SK-N-DZ (cell line): Measurements from ENCODE around the gene ANKRD13B.
A peak's percentile ranks its signal among the peaks of the same experiment; 100 is the strongest.
"Not testable (repeated sequence)": the region's sequence is repeated elsewhere in the genome, so short reads cannot be mapped to it uniquely, and the experiment has no call there.

Experiments used
- DNase-seq: peaks from one replicate; pipeline ENCODE4 v3.0.0-alpha.2; 2015; ENCODE audit warnings: low spot score
- small RNA-seq, 2 experiments: library from RNA; depleted of rRNA; stranded (forward); fragments of <200 nt; gene quantifications; one replicate each; pipeline ENCODE3, GENCODE V24; 2014

Gene ANKRD13B

GRCh38 chr17:29642171-29642611, 49.3 kb downstream of the ANKRD13B start:
- DNase-seq, result peak; percentile 99

DNA sequence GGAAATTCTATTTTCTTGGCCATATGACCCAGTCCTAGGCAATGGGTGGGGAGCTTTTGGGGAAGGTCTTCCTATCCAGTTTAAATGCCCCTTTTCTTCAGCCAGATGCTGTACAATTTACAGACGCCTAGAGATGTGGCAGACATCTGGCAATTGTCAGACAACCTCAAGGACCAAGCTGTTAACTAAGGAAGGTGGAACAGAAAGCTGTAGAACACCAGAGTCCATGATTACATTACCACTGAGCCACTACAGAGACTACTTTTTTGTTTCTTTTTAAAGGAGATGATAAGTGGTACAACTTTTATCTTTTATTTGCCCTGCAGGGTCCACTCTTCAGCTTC, 50.9 kb downstream of the ANKRD13B start:
- peak; percentile 94 for DNase-seq

DNA sequence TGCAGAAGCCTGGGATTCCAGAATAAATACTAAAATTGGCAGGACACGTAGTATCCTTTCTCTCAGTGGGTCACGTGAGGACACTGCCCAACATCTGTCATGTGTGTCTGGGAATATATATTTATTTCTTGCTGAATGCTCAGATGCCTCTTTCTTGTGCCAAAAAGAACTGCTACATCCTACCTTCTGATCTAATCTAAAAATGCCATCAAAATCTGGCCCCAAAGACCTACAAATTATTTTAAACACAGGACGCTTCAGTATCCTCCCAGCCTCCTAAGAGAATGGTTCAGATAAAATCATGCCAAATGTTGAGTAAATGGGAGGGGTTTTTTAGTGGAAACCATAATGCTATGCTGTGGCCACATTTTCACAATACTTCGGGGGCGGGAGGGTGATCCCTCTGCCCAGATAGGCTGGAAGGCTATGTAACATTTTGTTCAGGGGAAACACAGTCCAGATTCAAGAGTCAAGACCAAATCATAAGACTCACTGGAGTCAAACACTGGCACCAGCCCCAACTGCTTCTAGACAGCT, 52.7 kb downstream of the ANKRD13B start:
- DNase-seq, result peak; percentile 68

- no peak for DNase-seq
Measured at GRCh38 chr17:29648005-29648404, 55.1 kb downstream of the ANKRD13B start.

GRCh38 chr17:29649359-29649758, 56.4 kb downstream of the ANKRD13B start:
- no peak for DNase-seq

DNA sequence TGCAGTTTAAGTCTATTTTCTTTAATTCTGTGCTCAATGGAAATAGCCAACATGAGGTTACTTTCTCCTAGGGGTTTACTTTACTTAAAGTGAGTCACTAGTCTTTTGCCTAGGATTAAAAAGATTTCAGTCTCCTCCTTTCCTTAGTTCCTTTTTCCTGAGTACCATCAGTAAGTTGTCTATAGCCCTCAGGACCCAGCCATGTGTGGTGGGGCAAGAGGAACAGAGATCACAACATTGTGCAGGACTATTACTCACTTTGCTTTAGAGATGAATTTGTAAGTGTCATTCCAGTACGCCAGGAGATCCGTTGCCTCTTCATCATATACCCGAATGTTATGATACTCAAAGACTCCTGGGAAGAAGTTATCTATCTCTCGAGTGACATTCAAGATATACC, 57.5 kb downstream of the ANKRD13B start:
- no peak for DNase-seq

GRCh38 chr17:29651913-29652312, 59.0 kb downstream of the ANKRD13B start:
- not testable (repeated sequence) for DNase-seq

DNA sequence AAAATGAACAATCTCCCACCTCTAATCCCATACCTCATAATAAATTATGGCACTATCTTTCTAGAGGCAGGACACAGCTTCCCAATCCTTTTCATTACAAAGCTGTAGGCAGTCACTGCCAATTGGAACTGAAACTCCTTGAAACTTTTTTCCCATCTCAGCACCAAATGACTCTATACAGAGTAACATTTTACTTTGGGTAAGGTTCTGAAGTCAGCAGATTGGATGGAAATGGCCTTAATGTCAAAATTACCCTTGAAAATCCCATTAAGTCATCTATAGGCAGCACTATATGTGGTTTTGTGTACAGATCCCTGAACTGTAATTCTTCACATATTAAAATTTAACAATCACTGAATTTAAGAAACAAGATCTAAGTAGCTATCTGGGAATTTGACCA, 60.0 kb downstream of the ANKRD13B start:
- DNase-seq, result no peak

DNA sequence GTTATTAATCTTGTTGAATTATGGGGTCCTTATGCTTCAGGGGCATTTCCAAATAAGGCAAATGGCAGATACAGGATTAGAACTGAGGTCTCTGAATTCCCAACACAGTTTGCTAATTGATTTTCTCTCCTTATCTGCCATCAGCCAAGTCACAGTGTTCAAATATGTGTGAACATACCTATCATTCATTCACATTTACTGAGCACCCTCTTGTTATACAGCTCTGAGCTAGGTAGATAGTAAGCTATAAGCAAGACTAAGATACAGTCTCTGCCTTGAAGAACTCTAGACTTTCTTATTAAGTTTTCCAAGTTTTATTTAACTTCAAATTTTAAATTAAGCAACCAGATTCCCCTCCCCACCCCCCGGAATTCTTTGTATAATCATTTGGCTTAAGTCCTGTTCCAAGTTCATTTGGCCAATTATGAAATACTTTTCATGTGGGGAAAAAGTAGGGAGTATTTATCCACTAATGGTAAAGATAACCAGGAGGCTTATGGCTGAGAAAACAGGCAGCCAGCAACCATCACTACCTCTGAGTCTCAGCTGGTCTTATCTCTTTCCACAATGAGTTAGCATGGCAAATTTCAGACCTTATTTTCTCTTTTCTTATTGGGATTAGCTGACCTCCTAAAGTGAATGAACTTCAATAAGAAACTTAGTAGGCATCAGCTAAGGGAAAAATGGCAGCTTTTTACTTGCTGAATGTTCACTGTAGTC, 61.2 kb downstream of the ANKRD13B start:
- no peak for DNase-seq

DNA sequence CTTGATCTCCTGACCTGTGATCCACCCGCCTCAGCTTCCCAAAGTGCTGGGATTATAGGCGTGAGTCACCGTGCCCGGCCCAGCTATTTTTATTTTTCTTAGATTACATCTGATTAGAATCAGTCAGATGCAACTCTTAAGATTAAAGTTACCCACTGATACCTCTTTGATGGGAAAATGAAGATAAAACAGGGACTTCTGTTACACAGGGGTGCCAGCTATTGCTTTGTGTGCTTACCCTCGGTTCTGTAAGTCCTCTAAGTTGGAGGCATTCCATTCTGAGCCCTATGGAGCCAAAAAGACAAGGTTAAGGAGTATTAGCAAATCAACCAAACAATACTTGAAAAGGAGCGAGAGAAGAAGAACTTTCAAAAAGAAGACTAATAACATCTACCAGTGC, 62.4 kb downstream of the ANKRD13B start:
- DNase-seq, result no peak

DNA sequence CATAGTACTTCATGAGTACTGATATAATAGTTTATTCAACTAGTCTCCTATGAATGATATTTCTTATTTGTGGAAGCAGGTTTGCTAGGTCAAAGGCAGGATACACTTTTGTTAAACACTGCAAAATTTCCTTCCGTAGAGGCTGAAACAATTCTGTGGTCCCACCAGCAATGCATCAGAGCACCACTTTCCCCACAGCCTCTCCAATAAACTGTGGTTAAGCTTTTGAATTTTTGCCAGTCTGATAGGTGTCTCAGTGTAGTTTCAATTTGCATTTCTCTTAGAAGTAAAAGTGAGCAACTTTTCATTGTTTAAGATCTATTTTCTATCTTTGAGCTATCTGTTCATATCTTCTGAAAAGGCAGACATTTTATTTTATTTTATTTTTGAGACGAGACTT, 66.2 kb downstream of the ANKRD13B start:
- no peak for DNase-seq

DNA sequence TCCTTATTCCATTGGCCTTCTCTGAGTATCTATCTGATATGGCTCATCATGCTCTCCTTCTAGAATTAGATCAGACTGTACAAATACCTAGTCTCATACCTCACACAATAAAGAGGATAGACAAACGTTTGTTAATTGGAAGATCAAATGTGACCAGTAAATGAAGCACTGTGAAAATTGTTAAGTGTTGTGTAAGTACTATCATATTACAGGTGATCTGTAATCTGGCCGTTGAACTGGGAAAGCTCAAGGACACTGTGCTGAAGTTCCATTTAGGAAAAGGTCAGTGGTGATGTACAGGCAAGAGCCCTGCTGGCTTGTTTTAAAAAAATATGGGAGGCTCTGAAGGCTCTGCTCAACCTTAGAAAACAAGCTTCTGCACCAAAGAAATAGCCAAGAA, 68.3 kb downstream of the ANKRD13B start:
- no peak for DNase-seq

GRCh38 chr17:29663155-29663554, 70.2 kb downstream of the ANKRD13B start:
- DNase-seq, result no peak

Small RNA genes lying within 50 kb of the gene (small RNA-seq; reads per million reads assigned to genes)
- 0 to 0.04 reads per million in 2 experiments for gene RNU6-920P
